IMR-90 (cell line): Measurements from ENCODE around the gene SERP2. TPM values are rescaled to one million over a fixed set of nuclear protein-coding genes. Genes with fewer than 3 reads are reported as not detected.

Experiments used
- ATAC-seq: fragments of 200-7000 bp; cut with Tn5 transposase; 2 replicates; pipeline ENCODE4 v1.9.1; 2020; ENCODE audit warnings: low read depth, mild to moderate bottlenecking, moderate library complexity
- BruUV-seq: library from RNA; stranded (reverse); fragments of 400-500 nt; replicated peaks from 2 replicates; lab custom pipeline; 2021; lab: Mats Ljungman, UMichigan
- CTCF ChIA-PET: fragments of 300-600 bp; formaldehyde crosslinking; extraction: SDS; loops from one replicate; lab custom pipeline; 2021; ENCODE audit warnings: antibody characterized with exemption; lab: Yijun Ruan, JAX
- POLR2A ChIA-PET: fragments of 300-600 bp; sonication (Branson Sonifier 250); formaldehyde crosslinking; loops from one replicate; lab custom pipeline; 2022; ENCODE audit warnings: antibody characterized with exemption; ENCODE audit not compliant: unreplicated experiment; lab: Charles Lee
- DNase-seq: peaks from one replicate; pipeline ENCODE4 v3.0.0; 2013
- H2AFZ ChIP-seq: replicated peaks from 2 replicates; pipeline ENCODE3; 2013; ENCODE audit warnings: low read length, mild to moderate bottlenecking; ENCODE audit not compliant: poor library complexity
- H2AK5ac ChIP-seq: 2 replicates; pipeline ENCODE4 v1.6.1; 2013; ENCODE audit warnings: low read depth, low read length, inconsistent platforms
- H2AK9ac ChIP-seq: replicated peaks from 2 replicates; pipeline ENCODE3; 2013; ENCODE audit warnings: mild to moderate bottlenecking, low read depth, low read length, moderate library complexity; ENCODE audit not compliant: poor library complexity
- H2BK120ac ChIP-seq: 2 replicates; pipeline ENCODE4 v1.6.1; 2013; ENCODE audit warnings: low read depth, low read length, inconsistent platforms
- H2BK15ac ChIP-seq: 3 replicates; pipeline ENCODE4 v1.6.1; 2013; ENCODE audit warnings: low read depth, low read length, inconsistent platforms
- H2BK20ac ChIP-seq: 2 replicates; pipeline ENCODE4 v1.6.1; 2013; ENCODE audit warnings: low read depth, mild to moderate bottlenecking, inconsistent platforms, low read length, moderate library complexity
- H2BK5ac ChIP-seq: 2 replicates; pipeline ENCODE4 v1.6.1; 2013; ENCODE audit warnings: mild to moderate bottlenecking, low read depth, low read length, inconsistent platforms; ENCODE audit not compliant: poor library complexity, severe bottlenecking
- H3K14ac ChIP-seq: replicated peaks from 2 replicates; pipeline ENCODE4 v1.6.1; 2013; ENCODE audit warnings: low read depth, low read length, inconsistent platforms
- H3K18ac ChIP-seq: 2 replicates; pipeline ENCODE4 v1.6.1; 2013; ENCODE audit warnings: low read depth, low read length, control low read depth
- H3K23ac ChIP-seq: 2 replicates; pipeline ENCODE4 v1.6.1; 2013; ENCODE audit warnings: low read depth, low read length, inconsistent platforms
- H3K27ac ChIP-seq: 2 replicates; pipeline ENCODE4 v1.5.1; 2013; ENCODE audit warnings: mild to moderate bottlenecking, control low read depth, low read length; ENCODE audit not compliant: insufficient read depth
- H3K27me3 ChIP-seq: 2 replicates; pipeline ENCODE4 v1.6.1; 2013; ENCODE audit warnings: low read length; ENCODE audit not compliant: control insufficient read depth, insufficient read depth
- H3K36me3 ChIP-seq: 2 replicates; pipeline ENCODE4 v1.6.1; 2013; ENCODE audit warnings: low read length, mixed read lengths; ENCODE audit not compliant: control insufficient read depth, insufficient read depth
- H3K4ac ChIP-seq: 2 replicates; pipeline ENCODE4 v1.6.1; 2013; ENCODE audit warnings: low read depth, low read length, inconsistent platforms
- H3K4me1 ChIP-seq: 2 replicates; pipeline ENCODE4 v1.6.1; 2013; ENCODE audit warnings: low read length, mixed read lengths; ENCODE audit not compliant: control insufficient read depth, insufficient read depth
- H3K4me2 ChIP-seq: 2 replicates; pipeline ENCODE4 v1.6.1; 2013; ENCODE audit warnings: low read depth, mild to moderate bottlenecking, control low read depth, low read length, moderate library complexity
- H3K4me3 ChIP-seq: 2 replicates; pipeline ENCODE4 v1.5.1; 2013; ENCODE audit warnings: low read depth, mild to moderate bottlenecking, control low read depth, low read length, moderate library complexity; ENCODE audit not compliant: insufficient read depth
- H3K56ac ChIP-seq: 2 replicates; pipeline ENCODE4 v1.6.1; 2013; ENCODE audit warnings: low read length, inconsistent platforms; ENCODE audit not compliant: insufficient read depth; ENCODE audit errors: extremely low read depth
- H3K79me1 ChIP-seq, 2 experiments: 2 replicates each; pipeline ENCODE4 v1.6.1; 2013; ENCODE audit warnings: low read length in 2 of 2, inconsistent platforms in 1 of 2, low read depth in 1 of 2
- H3K9ac ChIP-seq: 2 replicates; pipeline ENCODE4 v1.6.1; 2013; ENCODE audit warnings: low read depth, low read length, control low read depth
- H3K9me1 ChIP-seq: 2 replicates; pipeline ENCODE4 v1.6.1; 2013; ENCODE audit warnings: low read length, inconsistent platforms; ENCODE audit not compliant: insufficient read depth
- H3K9me3 ChIP-seq: 2 replicates; pipeline ENCODE4 v1.6.1; 2013; ENCODE audit warnings: low read length; ENCODE audit not compliant: control insufficient read depth, insufficient read depth
- H4K20me1 ChIP-seq: 2 replicates; pipeline ENCODE4 v1.6.1; 2013; ENCODE audit warnings: low read length, inconsistent platforms; ENCODE audit not compliant: insufficient read depth
- H4K5ac ChIP-seq: 2 replicates; pipeline ENCODE4 v1.6.1; 2013; ENCODE audit warnings: mild to moderate bottlenecking, low read depth, low read length, control low read depth
- H4K8ac ChIP-seq, 2 experiments: 2 replicates each; pipeline ENCODE4 v1.6.1; 2013; ENCODE audit warnings: low read depth in 2 of 2, low read length in 2 of 2, control low read depth in 1 of 2, inconsistent platforms in 1 of 2
- H4K91ac ChIP-seq: 2 replicates; pipeline ENCODE4 v1.6.1; 2013; ENCODE audit warnings: low read depth, low read length, inconsistent platforms; ENCODE audit not compliant: insufficient read depth
- SMC3 ChIP-seq: fragments of 150-350 bp; IDR thresholded peaks from 2 replicates; pipeline ENCODE4 v1.6.1; 2016; ENCODE audit warnings: low read depth, mild to moderate bottlenecking, antibody characterized with exemption, low read length, moderate library complexity
- WGBS, 2 experiments: methylation state at CpG; one replicate each; pipeline versions ENCODE4 v1.1.5 to v1.1.7; 2013; ENCODE audit warnings: missing lambda C conversion rate in 2 of 2; ENCODE audit not compliant: insufficient read length in 1 of 2; ENCODE audit errors: extremely low coverage in 2 of 2; 5-methylcytosine and 5-hydroxymethylcytosine counted together
- dilution Hi-C: fragments of 300-500 bp; cut with HindIII; formaldehyde crosslinking; loops from one replicate; pipeline ENCODE4 v1.14.3; 2018; ENCODE audit warnings: low sequenced_read_pairs; ENCODE audit not compliant: unreplicated experiment
- in situ Hi-C: fragments of 300-500 bp; cut with MboI; formaldehyde crosslinking; loops from 3 replicates; pipeline ENCODE4 v1.14.3; 2019; ENCODE audit warnings: low sequenced_read_pairs, inconsistent platforms, mixed read lengths
- intact Hi-C: fragments of 100-400 bp; cut with micrococcal nuclease; formaldehyde crosslinking; loops from 2 replicates; pipeline ENCODE4 v1.10.0; 2022
- polyA plus RNA-seq, 3 experiments: library from polyadenylated mRNA; depleted of rRNA; stranded (reverse); fragments of >200 nt; gene quantifications; 2 replicates each; pipeline ENCODE4 v1.2.3, GENCODE V29; 2012; ENCODE audit warnings: low replicate concordance in 1 of 3
- total RNA-seq: library from RNA; depleted of rRNA; stranded (reverse); fragments of >200 nt; gene quantifications from 2 replicates; pipeline ENCODE4 v1.2.3, GENCODE V29; 2012

SERP2 gene
- total and polyA plus RNA-seq, 2 of the 4 experiments (the other 2 are of a cell fraction), result 0.54 to 1.4 TPM

DNA sequence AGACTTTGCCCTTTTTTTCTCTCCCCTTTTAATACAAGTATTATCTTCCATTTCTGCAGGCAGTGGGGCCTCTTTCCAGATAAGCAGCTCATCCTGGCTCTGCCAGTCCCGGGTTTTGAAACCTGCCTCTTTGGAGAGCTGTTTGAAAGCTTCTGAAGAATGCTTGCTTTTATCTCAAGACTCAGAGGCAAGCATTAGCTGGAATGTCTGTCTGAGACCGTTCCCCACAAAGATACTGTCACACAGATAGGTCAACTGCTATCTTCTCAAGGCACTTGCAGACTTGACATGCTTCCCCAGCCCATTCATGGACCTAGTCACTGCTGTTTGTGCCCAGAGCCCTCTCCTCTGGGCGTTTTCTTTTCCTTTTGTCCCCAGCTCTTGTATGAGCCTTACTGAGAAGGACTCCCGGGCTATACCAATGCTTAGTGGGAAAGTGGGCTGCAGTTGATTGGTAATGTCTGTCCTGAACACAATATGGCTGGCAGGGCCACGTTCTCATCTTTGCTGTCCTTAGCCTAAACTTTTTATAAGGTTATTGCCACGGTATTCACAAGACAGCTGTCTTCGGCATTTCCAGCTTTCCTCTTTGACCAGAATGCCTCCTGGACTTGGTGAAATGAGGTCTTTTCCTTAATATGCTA, 13.4 kb downstream of the SERP2 start:
- intact Hi-C loops, result no loop called here
- H3K18ac ChIP-seq, result no peak overlapping the region
- no peak for ATAC-seq
- H3K4me2 ChIP-seq, result no peak overlapping the region
- H3K9ac ChIP-seq, result no peak overlapping the region
- H3K9me3 ChIP-seq, result no peaks in the 10 kb centered on the region
- no peak overlapping the region for H2AK9ac ChIP-seq
- H3K23ac ChIP-seq, result no peak overlapping the region
- ChIA-PET POLR2A (no interaction called here), CTCF (no interaction called here)
- H2BK15ac ChIP-seq, result no peak overlapping the region
- H3K36me3 ChIP-seq, result no peaks in the 10 kb centered on the region
- H3K4me1 ChIP-seq, result no peaks in the 10 kb centered on the region
- no peak overlapping the region for H4K91ac ChIP-seq
- H2BK5ac ChIP-seq, result no peak overlapping the region
- no peak overlapping the region for H3K4me3 ChIP-seq
- H2AK5ac ChIP-seq, result no peak overlapping the region
- in situ Hi-C loops, result no loop called here
- H4K8ac ChIP-seq, result no peak overlapping the region
- 0% methylated on average over 2 of the region's 7 CpGs; no CpG with 5 or more reads in 1 of the 2 experiments for WGBS, 2 experiments
- H3K56ac ChIP-seq, result no peak overlapping the region
- dilution Hi-C loops, result no loop called here
- no peak overlapping the region for H4K5ac ChIP-seq
- H2BK120ac ChIP-seq, result no peak overlapping the region
- no peak overlapping the region for H2BK20ac ChIP-seq
- no peaks in the 10 kb centered on the region for H3K27me3 ChIP-seq
- H3K79me1 ChIP-seq, result no peaks in the 10 kb centered on the region
- no peak for DNase-seq
- H3K27ac ChIP-seq, result no peak overlapping the region
- TF ChIP-seq SMC3, result no peak
- BruUV-seq, result no TSS peak
- no peak overlapping the region for H3K4ac ChIP-seq
- H3K9me1 ChIP-seq, result no peaks in the 10 kb centered on the region; the same call in 1 of the 2 replicates
- H4K20me1 ChIP-seq, result no peaks in the 10 kb centered on the region
- H3K14ac ChIP-seq, result no peak overlapping the region
- no peak overlapping the region for H2AFZ ChIP-seq
